ENCODE data around the gene CDKAL1.
"Not testable (repeated sequence)": the region's sequence is repeated elsewhere in the genome, so short reads cannot be mapped to it uniquely, and the experiment has no call there.

The CDKAL1 gene

GRCh38 chr6:20891161-20891560 lies 356.9 kb downstream of the CDKAL1 start:
- peak in 1 of 2 experiments; percentile 9 for DNase-seq

GRCh38 chr6:20892365-20892764 lies 358.1 kb downstream of the CDKAL1 start:
- no peak for DNase-seq

GRCh38 chr6:20893412-20893811 lies 359.2 kb downstream of the CDKAL1 start:
- no peak for DNase-seq

GRCh38 chr6:20900389-20901160 lies 366.3 kb downstream of the CDKAL1 start:
- peak; percentile 57 to 90 for DNase-seq

GRCh38 chr6:20905377-20905776 lies 371.1 kb downstream of the CDKAL1 start:
- no peak for DNase-seq

- no peak for DNase-seq
Observed at GRCh38 chr6:20906945-20907344, 372.7 kb downstream of the CDKAL1 start.

GRCh38 chr6:20907486-20908071 lies 373.3 kb downstream of the CDKAL1 start:
- DNase-seq, result no peak

GRCh38 chr6:20909621-20910020 lies 375.4 kb downstream of the CDKAL1 start:
- DNase-seq, result peak in 1 of 2 experiments; percentile 5

- DNase-seq, result no peak
Observed at GRCh38 chr6:20911712-20912111, 377.5 kb downstream of the CDKAL1 start.

- DNase-seq, result no peak
Observed at GRCh38 chr6:20915156-20915555, 380.9 kb downstream of the CDKAL1 start.

- no peak for DNase-seq
Observed at GRCh38 chr6:20915626-20916025, 381.4 kb downstream of the CDKAL1 start.

- DNase-seq, result no peak
Observed at GRCh38 chr6:20916086-20916485, 381.8 kb downstream of the CDKAL1 start.

- DNase-seq, result no peak
Observed at GRCh38 chr6:20918868-20919267, 384.6 kb downstream of the CDKAL1 start.

GRCh38 chr6:20919677-20920385 lies 385.6 kb downstream of the CDKAL1 start:
- peak; percentile 15 to 43 for DNase-seq

- no peak for DNase-seq
Observed at GRCh38 chr6:20921578-20921977, 387.3 kb downstream of the CDKAL1 start.

- DNase-seq, result no peak
Observed at GRCh38 chr6:20922743-20923142, 388.5 kb downstream of the CDKAL1 start.

GRCh38 chr6:20924094-20924493 lies 389.8 kb downstream of the CDKAL1 start:
- not testable (repeated sequence) for DNase-seq

- no peak for DNase-seq
Observed at GRCh38 chr6:20924911-20925543, 390.8 kb downstream of the CDKAL1 start.

- DNase-seq, result no peak
Observed at GRCh38 chr6:20927130-20927860, 393.0 kb downstream of the CDKAL1 start.

- DNase-seq, result no peak
Observed at GRCh38 chr6:20929283-20929682, 395.0 kb downstream of the CDKAL1 start.

GRCh38 chr6:20931093-20931492 lies 396.8 kb downstream of the CDKAL1 start:
- no peak for DNase-seq

GRCh38 chr6:20931772-20932171 lies 397.5 kb downstream of the CDKAL1 start:
- DNase-seq, result no peak

- DNase-seq, result no peak
Observed at GRCh38 chr6:20932284-20932683, 398.0 kb downstream of the CDKAL1 start.
